Measurements from ENCODE around the gene NLRP5. TPM values are rescaled to one million over a fixed set of nuclear protein-coding genes. Genes with fewer than 3 reads are reported as not detected.

The NLRP5 gene
- total and polyA plus RNA-seq, 7 experiments from 2014 or later, result not detected

DNA sequence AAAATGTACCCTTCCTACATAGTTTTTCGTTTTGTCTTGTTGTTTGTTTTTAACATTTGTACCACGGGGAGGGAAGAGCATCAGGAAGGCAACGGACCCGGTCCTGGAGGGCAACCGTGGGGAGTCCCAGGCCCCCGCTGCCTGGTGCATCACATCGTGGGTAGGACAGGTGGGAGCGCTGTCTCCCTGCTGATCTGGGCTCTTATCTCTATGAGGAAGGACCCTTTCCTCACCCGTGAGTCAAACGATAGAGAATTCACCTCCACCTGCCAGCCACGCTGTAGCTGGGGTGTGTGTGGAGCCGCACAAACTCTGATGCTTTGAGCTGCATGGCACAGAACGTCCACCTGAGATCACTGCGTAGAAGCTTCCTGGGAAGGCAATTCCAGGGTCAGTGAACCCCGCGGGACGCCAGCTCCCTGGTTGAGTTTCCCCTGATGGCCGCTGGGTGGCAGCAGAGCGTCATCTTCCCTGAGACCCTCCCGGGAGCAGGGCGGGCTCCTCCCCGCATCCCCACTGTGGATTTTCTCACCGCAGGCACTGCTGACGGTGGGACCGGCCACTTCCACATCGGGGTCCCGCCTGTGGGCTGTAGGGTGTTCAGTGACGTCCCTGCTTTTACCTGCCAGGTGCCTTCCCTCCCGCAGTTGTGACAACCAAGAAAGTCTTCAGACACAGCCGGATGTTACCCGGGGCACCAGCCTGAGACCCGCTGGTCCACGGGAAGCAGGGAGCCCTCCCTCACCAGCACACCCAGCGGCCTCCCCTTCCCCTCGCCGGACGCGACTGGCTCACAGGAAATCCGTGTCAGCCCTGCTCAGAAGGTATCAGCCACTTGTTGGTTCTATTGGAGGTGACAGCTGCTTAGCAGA is 79.8 kb downstream of the NLRP5 start:
- no peak overlapping the region for H3K27ac ChIP-seq (ENCODE audit: low read depth, low read length)
- H3K27ac Mint-ChIP-seq, result peak overlapping the region in 1 of 9 donors; percentile 17
- POLR2A ChIA-PET, result no interaction called here
- no peaks in the 10 kb centered on the region for H3K4me1 ChIP-seq (ENCODE audit: control insufficient read depth in 2 of 2, insufficient read depth in 2 of 2, low read length in 2 of 2)
- H3K36me3 ChIP-seq (ENCODE audit: control insufficient read depth in 2 of 3, insufficient read depth in 3 of 3, low read length in 3 of 3), result no peaks in the 10 kb centered on the region
- peak overlapping the region; percentile 44 to 80 (median 74) for H3K4me3 Mint-ChIP-seq
- DNase-seq (peak; percentile 38 to 67 (median 58)), ATAC-seq (peak; percentile 74)
- H3K27me3 Mint-ChIP-seq, result peaks cover 0 to 45% (median 38%) of the 10 kb centered on the region in 5 donors
- intact Hi-C loops (cut with micrococcal nuclease), result loop anchor here (1.0 to 5.0 kb wide), 8 partner anchors 106 to 434 kb away; no protein-coding TSS in a partner anchor
- no peaks in the 10 kb centered on the region for H3K9me3 ChIP-seq (ENCODE audit: control insufficient read depth in 2 of 3, low read length in 3 of 3)
- CTCF ChIA-PET, result interaction anchor here (0.6 to 2.2 kb wide), 15 partner anchors 9 to 943 kb away, joined by 3 to 11 read pairs (median 4); partner anchors contain the start of gene ZNF444
- no peaks in the 10 kb centered on the region for H3K27me3 ChIP-seq (ENCODE audit: control insufficient read depth in 2 of 2, insufficient read depth in 2 of 2, low read length in 2 of 2)
- peak overlapping the region; percentile 38 for H3K4me3 ChIP-seq (ENCODE audit: low read length)
- no peaks in the 10 kb centered on the region for H3K36me3 Mint-ChIP-seq
- peaks cover 0 to 7% (median 0%) of the 10 kb centered on the region in 11 donors for H3K9me3 Mint-ChIP-seq
- H3K4me1 Mint-ChIP-seq, result peaks cover 4 to 14% (median 12%) of the 10 kb centered on the region in 7 donors

DNA sequence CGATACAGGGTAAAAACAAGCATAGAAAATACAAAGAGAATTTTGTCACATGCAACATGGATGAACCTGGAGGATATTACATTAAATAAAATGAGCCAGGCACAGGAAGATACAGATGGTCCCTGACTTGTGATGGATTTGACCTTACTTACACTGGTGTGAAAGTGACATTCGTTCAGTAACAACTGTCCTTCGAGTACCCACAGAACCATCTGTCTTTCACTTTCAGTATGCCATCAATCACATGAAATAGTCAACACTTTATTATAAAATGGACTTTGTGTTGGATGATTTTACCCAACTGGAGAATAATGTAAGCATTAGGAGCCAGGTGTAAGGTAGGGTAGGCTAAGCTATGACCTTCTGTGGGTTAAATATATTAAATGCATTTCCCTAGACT is 83.1 kb downstream of the NLRP5 start:
- Histone ChIP-seq H3K4me1 (ENCODE audit: control insufficient read depth in 2 of 2, insufficient read depth in 2 of 2, low read length in 2 of 2) (no peaks in the 10 kb centered on the region), H3K36me3 (ENCODE audit: control insufficient read depth in 2 of 3, insufficient read depth in 3 of 3, low read length in 3 of 3) (no peaks in the 10 kb centered on the region), H3K9me3 (ENCODE audit: control insufficient read depth in 2 of 3, low read length in 3 of 3) (no peaks in the 10 kb centered on the region), H3K4me3 (ENCODE audit: low read length) (no peak overlapping the region), H3K27me3 (ENCODE audit: control insufficient read depth in 2 of 2, insufficient read depth in 2 of 2, low read length in 2 of 2) (no peaks in the 10 kb centered on the region), H3K27ac (ENCODE audit: low read depth, low read length) (no peak overlapping the region)
- peaks cover 0 to 19% (median 11%) of the 10 kb centered on the region in 5 donors for H3K27me3 Mint-ChIP-seq
- no peak overlapping the region for H3K4me3 Mint-ChIP-seq
- ChIA-PET POLR2A (no interaction called here), CTCF (interaction anchor here (1.3 kb wide), 1 partner anchor 11 kb away, joined by 3 read pairs; no protein-coding TSS in a partner anchor)
- H3K9me3 Mint-ChIP-seq, result peaks cover 0 to under 1% (median 0%) of the 10 kb centered on the region in 11 donors
- H3K4me1 Mint-ChIP-seq, result peaks cover 4 to 14% (median 12%) of the 10 kb centered on the region in 7 donors
- H3K27ac Mint-ChIP-seq, result no peak overlapping the region
- H3K36me3 Mint-ChIP-seq, result no peaks in the 10 kb centered on the region
- intact Hi-C loops (cut with micrococcal nuclease), result loop anchor here in 1 of 2 donors (5.0 kb wide), 3 partner anchors 183 to 437 kb away; no protein-coding TSS in a partner anchor
- no peak for DNase-seq
- ATAC-seq, result no peak

GRCh38 chr19:56071151-56071550 is 84.6 kb downstream of the NLRP5 start:
- H3K4me3 ChIP-seq (ENCODE audit: low read length), result no peak overlapping the region
- Mint-ChIP-seq H3K4me3 (no peak overlapping the region), H3K4me1 (peaks cover 2 to 10% (median 8%) of the 10 kb centered on the region in 7 donors), H3K36me3 (no peaks in the 10 kb centered on the region), H3K27me3 (peaks cover 0 to 14% (median 3%) of the 10 kb centered on the region in 5 donors), H3K9me3 (no peaks in the 10 kb centered on the region), H3K27ac (no peak overlapping the region)
- no peak overlapping the region for H3K27ac ChIP-seq (ENCODE audit: low read depth, low read length)
- ATAC-seq (no peak), DNase-seq (no peak)
- H3K36me3 ChIP-seq (ENCODE audit: control insufficient read depth in 2 of 3, insufficient read depth in 3 of 3, low read length in 3 of 3), result no peaks in the 10 kb centered on the region
- H3K9me3 ChIP-seq (ENCODE audit: control insufficient read depth in 2 of 3, low read length in 3 of 3), result no peaks in the 10 kb centered on the region
- H3K4me1 ChIP-seq (ENCODE audit: control insufficient read depth in 2 of 2, insufficient read depth in 2 of 2, low read length in 2 of 2), result no peaks in the 10 kb centered on the region
- ChIA-PET CTCF (interaction anchor here (0.6 kb wide), 1 partner anchor 277 kb away, joined by 5 read pairs; no protein-coding TSS in a partner anchor), POLR2A (no interaction called here)
- no peaks in the 10 kb centered on the region for H3K27me3 ChIP-seq (ENCODE audit: control insufficient read depth in 2 of 2, insufficient read depth in 2 of 2, low read length in 2 of 2)
- intact Hi-C loops (cut with micrococcal nuclease), result no loop called here

DNA sequence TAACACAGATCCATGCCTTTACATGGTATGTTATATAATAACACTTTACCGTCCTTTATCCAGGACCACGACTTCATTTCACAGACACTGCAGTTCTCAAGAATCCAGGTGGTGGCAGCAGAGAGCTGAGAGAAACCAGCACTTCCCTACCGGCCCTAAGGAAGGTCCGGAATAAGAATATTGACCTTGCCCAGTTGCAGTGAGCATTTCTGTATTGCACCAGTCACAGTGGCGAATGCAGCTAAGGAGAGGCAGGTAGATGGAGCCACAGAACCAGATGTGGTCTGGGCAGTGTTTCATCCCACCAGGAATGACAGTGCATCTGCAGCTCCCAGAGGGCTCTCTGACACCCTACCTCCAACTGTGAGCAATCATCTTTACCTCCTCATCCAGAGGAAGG is 89.9 kb downstream of the NLRP5 start:
- Histone ChIP-seq H3K36me3 (ENCODE audit: control insufficient read depth in 2 of 3, insufficient read depth in 3 of 3, low read length in 3 of 3) (no peaks in the 10 kb centered on the region), H3K4me3 (ENCODE audit: low read length) (no peak overlapping the region), H3K27ac (ENCODE audit: low read depth, low read length) (no peak overlapping the region), H3K27me3 (ENCODE audit: control insufficient read depth in 2 of 2, insufficient read depth in 2 of 2, low read length in 2 of 2) (no peaks in the 10 kb centered on the region), H3K9me3 (ENCODE audit: control insufficient read depth in 2 of 3, low read length in 3 of 3) (no peaks in the 10 kb centered on the region), H3K4me1 (ENCODE audit: control insufficient read depth in 2 of 2, insufficient read depth in 2 of 2, low read length in 2 of 2) (peaks cover 7 to 8% of the 10 kb centered on the region in 2 donors)
- Mint-ChIP-seq H3K4me1 (peaks cover 7 to 9% (median 9%) of the 10 kb centered on the region in 7 donors), H3K9me3 (no peaks in the 10 kb centered on the region), H3K4me3 (no peak overlapping the region), H3K27me3 (peaks cover 4 to 12% (median 9%) of the 10 kb centered on the region in 5 donors), H3K27ac (no peak overlapping the region), H3K36me3 (no peaks in the 10 kb centered on the region)
- intact Hi-C loops (cut with micrococcal nuclease), result loop anchor here in 1 of 2 donors (1.0 kb wide), 2 partner anchors 96 to 257 kb away; no protein-coding TSS in a partner anchor
- ChIA-PET CTCF (interaction anchor here (0.6 to 1.5 kb wide), 5 partner anchors 11 to 916 kb away, joined by 3 to 9 read pairs (median 3); no protein-coding TSS in a partner anchor), POLR2A (no interaction called here)
- DNase-seq, result peak in 5 of 9 donors; percentile 12 to 39 (median 21)
- ATAC-seq, result peak; percentile 38

- ChIA-PET CTCF (interaction anchor here (0.7 to 1.5 kb wide), 2 partner anchors 172 to 174 kb away, joined by 3 to 4 read pairs; no protein-coding TSS in a partner anchor), POLR2A (no interaction called here)
- H3K9me3 ChIP-seq (ENCODE audit: control insufficient read depth in 2 of 3, low read length in 3 of 3), result no peaks in the 10 kb centered on the region
- intact Hi-C loops (cut with micrococcal nuclease), result loop anchor here (1.0 to 5.0 kb wide), 4 partner anchors 93 to 254 kb away; no protein-coding TSS in a partner anchor
- H3K27me3 ChIP-seq (ENCODE audit: control insufficient read depth in 2 of 2, insufficient read depth in 2 of 2, low read length in 2 of 2), result no peaks in the 10 kb centered on the region
- Mint-ChIP-seq H3K4me3 (peak overlapping the region in 2 of 10 donors; percentile 13 to 26), H3K36me3 (no peaks in the 10 kb centered on the region), H3K4me1 (peaks cover 8 to 11% (median 11%) of the 10 kb centered on the region in 7 donors), H3K9me3 (peaks cover 0 to 1% (median 0%) of the 10 kb centered on the region in 11 donors), H3K27ac (no peak overlapping the region), H3K27me3 (peaks cover 4 to 14% (median 10%) of the 10 kb centered on the region in 5 donors)
- peaks cover 7 to 8% of the 10 kb centered on the region in 2 donors for H3K4me1 ChIP-seq (ENCODE audit: control insufficient read depth in 2 of 2, insufficient read depth in 2 of 2, low read length in 2 of 2)
- ATAC-seq, result no peak
- H3K36me3 ChIP-seq (ENCODE audit: control insufficient read depth in 2 of 3, insufficient read depth in 3 of 3, low read length in 3 of 3), result no peaks in the 10 kb centered on the region
- no peak overlapping the region for H3K27ac ChIP-seq (ENCODE audit: low read depth, low read length)
- DNase-seq, result no peak
- H3K4me3 ChIP-seq (ENCODE audit: low read length), result no peak overlapping the region
Observed at GRCh38 chr19:56079609-56080008, 93.0 kb downstream of the NLRP5 start.

DNA sequence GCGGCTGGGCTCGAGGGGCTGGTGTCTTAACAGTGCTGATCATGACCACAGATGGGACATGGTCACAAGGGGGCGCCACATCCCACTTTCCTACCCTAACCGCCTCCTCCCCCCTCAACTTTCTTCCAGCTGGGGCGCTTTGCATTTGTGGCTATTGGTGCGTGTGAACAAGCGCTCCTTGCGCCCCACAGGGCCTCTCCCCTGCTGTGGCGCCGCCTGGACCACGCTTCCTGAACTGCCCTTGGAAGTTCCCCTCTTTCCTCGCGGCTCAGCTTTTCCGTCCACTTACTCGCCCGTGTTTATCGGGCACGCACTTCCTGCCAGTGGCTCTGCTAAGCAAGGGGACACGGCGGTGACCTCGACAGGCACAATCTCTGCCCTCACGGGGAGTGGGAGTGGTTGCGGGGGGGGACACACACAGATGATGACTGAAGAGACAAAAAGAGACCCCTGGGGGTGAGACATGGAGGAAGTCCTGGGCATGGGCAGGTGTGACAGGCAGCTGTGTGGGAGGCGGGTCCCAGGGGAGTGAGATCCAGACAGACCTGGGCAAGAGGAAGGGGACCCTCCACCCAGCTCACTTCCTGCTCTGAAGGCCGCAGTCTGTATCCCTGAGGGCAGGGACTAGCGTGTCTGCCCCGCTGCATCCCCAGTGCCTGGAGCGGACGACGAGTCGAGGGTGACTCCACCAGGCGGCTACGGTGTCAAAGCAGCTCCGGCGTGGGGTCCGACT is 94.3 kb downstream of the NLRP5 start:
- peaks cover 7 to 8% of the 10 kb centered on the region in 2 donors for H3K4me1 ChIP-seq (ENCODE audit: control insufficient read depth in 2 of 2, insufficient read depth in 2 of 2, low read length in 2 of 2)
- CTCF ChIA-PET, result interaction anchor here (1.0 to 1.1 kb wide), 2 partner anchors 11 to 91 kb away, joined by 3 read pairs; no protein-coding TSS in a partner anchor
- Mint-ChIP-seq H3K4me3 (peak overlapping the region; percentile 70 to 89 (median 80)), H3K4me1 (peaks cover 8 to 11% (median 11%) of the 10 kb centered on the region in 7 donors), H3K9me3 (peaks cover 0 to 1% (median 0%) of the 10 kb centered on the region in 11 donors), H3K27ac (peak overlapping the region in 1 of 9 donors; percentile 31), H3K36me3 (no peaks in the 10 kb centered on the region), H3K27me3 (peaks cover 4 to 13% (median 10%) of the 10 kb centered on the region in 5 donors)
- H3K9me3 ChIP-seq (ENCODE audit: control insufficient read depth in 2 of 3, low read length in 3 of 3), result no peaks in the 10 kb centered on the region
- ATAC-seq, result peak; percentile 81
- H3K4me3 ChIP-seq (ENCODE audit: low read length), result peak overlapping the region; percentile 58
- DNase-seq, result peak; percentile 22 to 69 (median 47)
- intact Hi-C loops (cut with micrococcal nuclease), result loop anchor here (1.0 to 5.0 kb wide), 4 partner anchors 91 to 252 kb away; no protein-coding TSS in a partner anchor
- H3K27me3 ChIP-seq (ENCODE audit: control insufficient read depth in 2 of 2, insufficient read depth in 2 of 2, low read length in 2 of 2), result no peaks in the 10 kb centered on the region
- POLR2A ChIA-PET, result no interaction called here
- H3K27ac ChIP-seq (ENCODE audit: low read depth, low read length), result no peak overlapping the region
- H3K36me3 ChIP-seq (ENCODE audit: control insufficient read depth in 2 of 3, insufficient read depth in 3 of 3, low read length in 3 of 3), result no peaks in the 10 kb centered on the region

Data from naive thymus-derived CD4-positive, alpha-beta T cell (primary cell).